Endothelial cell (in vitro differentiated cells): Measurements from ENCODE around the gene ELAVL3. TPM values are rescaled to one million over a fixed set of nuclear protein-coding genes. Genes with fewer than 3 reads are reported as not detected.
A peak's percentile ranks its signal among the peaks of the same experiment; 100 is the strongest.

Experiments
- DNase-seq: peaks from one replicate; pipeline ENCODE4 v3.0.0; 2021; ENCODE audit warnings: low spot score
- H3K27ac Mint-ChIP-seq: one replicate; pipeline ENCODE4 v1.8.0; 2021; ENCODE audit warnings: mixed read lengths, inconsistent platforms; ENCODE audit not compliant: unreplicated experiment
- H3K27me3 Mint-ChIP-seq: one replicate; pipeline ENCODE4 v1.8.0; 2021; ENCODE audit warnings: mild to moderate bottlenecking, moderate library complexity, mixed read lengths, inconsistent platforms; ENCODE audit not compliant: unreplicated experiment
- H3K36me3 Mint-ChIP-seq: one replicate; pipeline ENCODE4 v1.8.0; 2021; ENCODE audit warnings: mild to moderate bottlenecking, low read depth, mixed read lengths, inconsistent platforms; ENCODE audit not compliant: unreplicated experiment
- H3K4me1 Mint-ChIP-seq: one replicate; pipeline ENCODE4 v1.8.0; 2021; ENCODE audit warnings: mild to moderate bottlenecking, mixed read lengths, inconsistent platforms; ENCODE audit not compliant: unreplicated experiment
- H3K4me3 Mint-ChIP-seq: one replicate; pipeline ENCODE4 v1.8.0; 2021; ENCODE audit warnings: mild to moderate bottlenecking, mixed read lengths, inconsistent platforms; ENCODE audit not compliant: unreplicated experiment
- H3K9me3 Mint-ChIP-seq: one replicate; pipeline ENCODE4 v1.8.0; 2021; ENCODE audit warnings: mixed read lengths, inconsistent platforms; ENCODE audit not compliant: unreplicated experiment
- CTCF ChIP-seq: fragments of 200-600 bp; sonication (generic); IDR thresholded peaks from one replicate; pipeline ENCODE4 v1.5.0; 2021; ENCODE audit warnings: antibody characterized with exemption; ENCODE audit not compliant: unreplicated experiment
- total RNA-seq: library from RNA; stranded (reverse); fragmentation: NEBNext Ultra II Directional; extraction: Animal tissue kit (Norgen Biotek cat#: 25700); gene quantifications from one replicate; pipeline ENCODE4 v1.2.1, GENCODE V29; 2021; ENCODE audit not compliant: unreplicated experiment

The ELAVL3 gene
- total RNA-seq, 1 donor from 2014 or later: 0.54 TPM

- Mint-ChIP-seq H3K27ac (no peak overlapping the region), H3K9me3 (no peaks in the 10 kb centered on the region), H3K36me3 (peaks cover 16% of the 10 kb centered on the region), H3K4me3 (no peak overlapping the region), H3K27me3 (peaks cover 3% of the 10 kb centered on the region), H3K4me1 (peaks cover 1% of the 10 kb centered on the region)
- peak; percentile 82 for DNase-seq
- peak; percentile 56 for TF ChIP-seq CTCF
Observed at GRCh38 chr19:11446652-11447301, 34.1 kb downstream of the ELAVL3 start.

DNA sequence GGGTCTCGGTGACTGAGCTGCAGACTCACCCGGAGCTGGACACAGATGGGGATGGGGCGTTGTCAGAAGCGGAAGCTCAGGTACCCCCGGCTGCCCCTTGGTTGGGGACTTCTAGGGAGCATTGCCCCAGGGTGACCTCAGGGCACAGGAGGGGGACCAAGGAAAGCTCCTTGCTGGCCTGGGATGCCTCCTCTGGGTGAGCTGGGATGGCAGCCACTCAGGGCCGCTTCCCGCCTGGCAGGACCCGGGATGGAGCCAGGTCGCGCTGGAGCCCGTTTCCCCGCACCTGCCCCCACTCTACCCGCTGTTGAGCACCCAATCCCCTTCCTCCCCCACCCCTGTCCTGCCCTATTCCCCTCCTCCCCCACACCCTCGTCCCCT is 34.6 kb downstream of the ELAVL3 start:
- Mint-ChIP-seq H3K9me3 (no peaks in the 10 kb centered on the region), H3K27ac (no peak overlapping the region), H3K4me3 (no peak overlapping the region), H3K4me1 (peaks cover 2% of the 10 kb centered on the region), H3K27me3 (peaks cover 6% of the 10 kb centered on the region), H3K36me3 (peaks cover 18% of the 10 kb centered on the region)
- no peak for DNase-seq
- TF ChIP-seq CTCF: no peak

DNA sequence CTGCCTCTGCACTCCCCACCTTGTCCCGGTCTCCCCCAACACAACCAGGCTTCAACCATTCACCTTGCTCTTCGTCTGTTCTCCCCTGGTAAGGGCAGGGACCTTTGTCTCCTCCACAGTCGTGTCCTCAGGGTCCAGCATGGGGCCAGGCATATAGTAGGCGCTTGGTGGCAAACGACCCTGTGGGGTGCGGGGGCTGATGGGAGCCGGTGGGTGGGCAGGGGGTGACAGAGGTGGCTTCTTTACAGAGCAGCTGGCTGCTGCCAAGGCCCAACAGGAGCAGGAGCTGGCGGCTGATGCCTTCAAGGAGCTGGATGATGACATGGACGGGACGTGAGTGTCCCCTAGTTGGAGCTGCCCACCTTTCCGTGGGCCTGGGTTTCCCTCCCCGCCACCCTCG is 35.7 kb downstream of the ELAVL3 start:
- TF ChIP-seq CTCF: no peak
- H3K27ac Mint-ChIP-seq: no peak overlapping the region
- peaks cover 18% of the 10 kb centered on the region for H3K36me3 Mint-ChIP-seq
- H3K4me1 Mint-ChIP-seq: peaks cover 2% of the 10 kb centered on the region
- H3K9me3 Mint-ChIP-seq: no peaks in the 10 kb centered on the region
- no peak overlapping the region for H3K4me3 Mint-ChIP-seq
- DNase-seq: no peak
- peaks cover 6% of the 10 kb centered on the region for H3K27me3 Mint-ChIP-seq

- H3K4me3 Mint-ChIP-seq: no peak overlapping the region
- no peak overlapping the region for H3K27ac Mint-ChIP-seq
- H3K36me3 Mint-ChIP-seq: peaks cover 18% of the 10 kb centered on the region
- peaks cover 6% of the 10 kb centered on the region for H3K27me3 Mint-ChIP-seq
- no peak for TF ChIP-seq CTCF
- H3K9me3 Mint-ChIP-seq: no peaks in the 10 kb centered on the region
- no peak for DNase-seq
- H3K4me1 Mint-ChIP-seq: peaks cover 2% of the 10 kb centered on the region
Observed at GRCh38 chr19:11444059-11444458, 36.8 kb downstream of the ELAVL3 start.

DNA sequence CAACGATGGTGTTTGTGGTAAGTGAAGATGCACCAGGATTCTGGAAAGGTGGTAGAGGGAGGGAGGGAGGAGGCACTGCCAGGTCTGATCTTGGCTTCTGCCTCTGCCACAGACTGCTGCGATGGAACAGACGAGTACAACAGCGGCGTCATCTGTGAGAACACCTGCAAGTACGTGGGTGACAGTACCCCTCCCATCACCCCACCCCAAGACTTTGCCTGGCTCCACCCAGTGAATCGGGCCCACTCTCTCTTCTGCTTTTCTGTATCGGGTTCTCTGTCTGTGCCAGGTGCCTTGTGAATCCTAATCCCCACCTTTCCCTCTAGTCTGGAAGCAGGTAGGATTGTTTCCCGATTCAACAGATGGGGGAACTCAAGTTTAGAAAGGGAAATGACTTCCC is 42.9 kb downstream of the ELAVL3 start:
- Mint-ChIP-seq H3K27me3 (peaks cover 19% of the 10 kb centered on the region), H3K4me3 (no peak overlapping the region), H3K4me1 (peaks cover 18% of the 10 kb centered on the region), H3K27ac (peak overlapping the region; percentile 64), H3K36me3 (peaks cover 14% of the 10 kb centered on the region), H3K9me3 (no peaks in the 10 kb centered on the region)
- no peak for TF ChIP-seq CTCF
- DNase-seq: no peak
